Measurements from ENCODE around the gene SPAG9.

GRCh38 chr17:51132964-51133319 is 12.3 kb upstream of the SPAG9 start:
- TF ChIP-seq CTCF (IDR thresholded peaks at IDR 0.05), result no peak
- no peak for TF ChIP-seq POLR2AphosphoS5 (IDR thresholded peaks at IDR 0.05)
- no peak for TF ChIP-seq POLR2A (IDR thresholded peaks at IDR 0.05; ENCODE audit: low read depth)
